ENCODE results near the gene AKAP11. TPM values are rescaled to one million over a fixed set of nuclear protein-coding genes. Genes with fewer than 3 reads are reported as not detected.

Gene AKAP11
- total and polyA plus RNA-seq, 9 of the 15 experiments (the other 6 are each of a cell fraction or from before 2014, with no cell fraction given) = 2.2 to 31.3 (median 10.9) TPM

DNA sequence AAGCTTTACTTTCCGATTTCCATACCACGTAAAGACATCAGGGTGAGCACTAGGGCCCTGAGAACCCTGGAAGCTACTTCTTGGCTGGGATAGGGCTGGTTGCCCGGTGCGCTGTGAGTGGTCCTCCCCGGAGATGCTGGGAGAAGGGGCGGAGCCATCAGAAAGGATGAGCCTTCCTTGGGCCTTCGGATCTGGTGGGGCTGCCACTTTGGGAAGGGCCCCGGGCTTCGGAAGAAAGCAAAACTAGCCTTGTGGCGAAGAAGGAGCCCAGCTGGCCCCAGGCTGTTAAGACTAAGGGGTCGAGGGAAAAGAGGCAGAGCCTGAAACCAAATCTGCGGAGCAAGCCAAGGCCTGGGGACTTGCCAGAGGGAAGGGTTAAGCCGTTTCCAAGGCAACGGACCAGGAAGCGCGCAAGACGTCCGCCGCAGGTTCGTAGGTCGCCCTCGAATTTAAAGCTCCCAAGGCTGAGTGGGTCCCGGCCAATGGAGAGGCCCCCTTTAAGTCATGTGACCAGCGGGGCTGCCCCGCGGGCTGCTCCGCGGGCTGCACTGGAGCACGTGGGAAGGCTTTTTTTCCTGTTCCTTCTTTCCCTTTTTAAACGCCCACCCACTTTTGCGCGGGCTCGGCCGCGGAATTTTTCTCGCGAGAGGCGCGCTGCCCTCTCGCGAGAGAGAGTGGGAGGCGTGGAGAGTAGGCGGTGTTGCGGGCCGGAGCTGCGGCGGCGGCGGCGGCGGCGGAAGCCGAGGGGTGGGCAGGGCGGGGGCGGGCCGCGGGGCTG lies 426 bp upstream of the AKAP11 start (continued):
- TF ChIP-seq, protein P1, sequence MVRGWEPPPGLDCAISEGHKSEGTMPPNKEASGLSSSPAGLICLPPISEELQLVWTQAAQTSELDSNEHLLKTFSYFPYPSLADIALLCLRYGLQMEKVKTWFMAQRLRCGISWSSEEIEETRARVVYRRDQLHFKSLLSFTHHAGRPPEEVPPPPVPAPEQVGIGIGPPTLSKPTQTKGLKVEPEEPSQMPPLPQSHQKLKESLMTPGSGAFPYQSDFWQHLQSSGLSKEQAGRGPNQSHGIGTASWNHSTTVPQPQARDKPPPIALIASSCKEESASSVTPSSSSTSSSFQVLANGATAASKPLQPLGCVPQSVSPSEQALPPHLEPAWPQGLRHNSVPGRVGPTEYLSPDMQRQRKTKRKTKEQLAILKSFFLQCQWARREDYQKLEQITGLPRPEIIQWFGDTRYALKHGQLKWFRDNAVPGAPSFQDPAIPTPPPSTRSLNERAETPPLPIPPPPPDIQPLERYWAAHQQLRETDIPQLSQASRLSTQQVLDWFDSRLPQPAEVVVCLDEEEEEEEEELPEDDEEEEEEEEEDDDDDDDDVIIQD (CRISPR knock-in tag; IDR thresholded peaks at IDR 0.05) = no peak
- TF ChIP-seq NR1H2 (CRISPR knock-in tag; IDR thresholded peaks at IDR 0.05) (no peak), GATAD2A (IDR thresholded peaks at IDR 0.05) (no peak), ZNF232 (CRISPR knock-in tag; IDR thresholded peaks at IDR 0.05) (no peak), GABPB1 (CRISPR knock-in tag; IDR thresholded peaks at IDR 0.05) (no peak), MBD2 (IDR thresholded peaks at IDR 0.05; ENCODE audit: borderline replicate concordance, low read depth) (0 out of 2 replicates have a peak, but pooled peaks have one; percentile 15), TGIF2 (CRISPR knock-in tag; IDR thresholded peaks at IDR 0.05) (no peak), RFX1 (IDR thresholded peaks at IDR 0.05) (peak; percentile 92), HIVEP1 (CRISPR knock-in tag; IDR thresholded peaks at IDR 0.05) (no peak), ZNF384 (IDR thresholded peaks at IDR 0.05; ENCODE audit: low read depth, low read length) (peak; percentile 78), CTBP1 (IDR thresholded peaks at IDR 0.05; ENCODE audit: borderline replicate concordance) (no peak), SIN3B (IDR thresholded peaks at IDR 0.05; ENCODE audit: low read depth) (no peak), ZNF778 (CRISPR knock-in tag; IDR thresholded peaks at IDR 0.05) (no peak), ZNF282 (CRISPR knock-in tag; IDR thresholded peaks at IDR 0.05) (no peak), NR2C1 (IDR thresholded peaks at IDR 0.05) (peak; percentile 64), NR2C1 (tag; IDR thresholded peaks at IDR 0.05) (peak; percentile 71), RBM25 (IDR thresholded peaks at IDR 0.05; ENCODE audit: low read depth, low read length, severe bottlenecking) (peak; percentile 94)
- TF ChIP-seq, protein P2, sequence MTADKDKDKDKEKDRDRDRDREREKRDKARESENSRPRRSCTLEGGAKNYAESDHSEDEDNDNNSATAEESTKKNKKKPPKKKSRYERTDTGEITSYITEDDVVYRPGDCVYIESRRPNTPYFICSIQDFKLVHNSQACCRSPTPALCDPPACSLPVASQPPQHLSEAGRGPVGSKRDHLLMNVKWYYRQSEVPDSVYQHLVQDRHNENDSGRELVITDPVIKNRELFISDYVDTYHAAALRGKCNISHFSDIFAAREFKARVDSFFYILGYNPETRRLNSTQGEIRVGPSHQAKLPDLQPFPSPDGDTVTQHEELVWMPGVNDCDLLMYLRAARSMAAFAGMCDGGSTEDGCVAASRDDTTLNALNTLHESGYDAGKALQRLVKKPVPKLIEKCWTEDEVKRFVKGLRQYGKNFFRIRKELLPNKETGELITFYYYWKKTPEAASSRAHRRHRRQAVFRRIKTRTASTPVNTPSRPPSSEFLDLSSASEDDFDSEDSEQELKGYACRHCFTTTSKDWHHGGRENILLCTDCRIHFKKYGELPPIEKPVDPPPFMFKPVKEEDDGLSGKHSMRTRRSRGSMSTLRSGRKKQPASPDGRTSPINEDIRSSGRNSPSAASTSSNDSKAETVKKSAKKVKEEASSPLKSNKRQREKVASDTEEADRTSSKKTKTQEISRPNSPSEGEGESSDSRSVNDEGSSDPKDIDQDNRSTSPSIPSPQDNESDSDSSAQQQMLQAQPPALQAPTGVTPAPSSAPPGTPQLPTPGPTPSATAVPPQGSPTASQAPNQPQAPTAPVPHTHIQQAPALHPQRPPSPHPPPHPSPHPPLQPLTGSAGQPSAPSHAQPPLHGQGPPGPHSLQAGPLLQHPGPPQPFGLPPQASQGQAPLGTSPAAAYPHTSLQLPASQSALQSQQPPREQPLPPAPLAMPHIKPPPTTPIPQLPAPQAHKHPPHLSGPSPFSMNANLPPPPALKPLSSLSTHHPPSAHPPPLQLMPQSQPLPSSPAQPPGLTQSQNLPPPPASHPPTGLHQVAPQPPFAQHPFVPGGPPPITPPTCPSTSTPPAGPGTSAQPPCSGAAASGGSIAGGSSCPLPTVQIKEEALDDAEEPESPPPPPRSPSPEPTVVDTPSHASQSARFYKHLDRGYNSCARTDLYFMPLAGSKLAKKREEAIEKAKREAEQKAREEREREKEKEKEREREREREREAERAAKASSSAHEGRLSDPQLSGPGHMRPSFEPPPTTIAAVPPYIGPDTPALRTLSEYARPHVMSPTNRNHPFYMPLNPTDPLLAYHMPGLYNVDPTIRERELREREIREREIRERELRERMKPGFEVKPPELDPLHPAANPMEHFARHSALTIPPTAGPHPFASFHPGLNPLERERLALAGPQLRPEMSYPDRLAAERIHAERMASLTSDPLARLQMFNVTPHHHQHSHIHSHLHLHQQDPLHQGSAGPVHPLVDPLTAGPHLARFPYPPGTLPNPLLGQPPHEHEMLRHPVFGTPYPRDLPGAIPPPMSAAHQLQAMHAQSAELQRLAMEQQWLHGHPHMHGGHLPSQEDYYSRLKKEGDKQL (CRISPR knock-in tag; IDR thresholded peaks at IDR 0.05; ENCODE audit: borderline replicate concordance) = no peak
- TF ChIP-seq, protein P3, sequence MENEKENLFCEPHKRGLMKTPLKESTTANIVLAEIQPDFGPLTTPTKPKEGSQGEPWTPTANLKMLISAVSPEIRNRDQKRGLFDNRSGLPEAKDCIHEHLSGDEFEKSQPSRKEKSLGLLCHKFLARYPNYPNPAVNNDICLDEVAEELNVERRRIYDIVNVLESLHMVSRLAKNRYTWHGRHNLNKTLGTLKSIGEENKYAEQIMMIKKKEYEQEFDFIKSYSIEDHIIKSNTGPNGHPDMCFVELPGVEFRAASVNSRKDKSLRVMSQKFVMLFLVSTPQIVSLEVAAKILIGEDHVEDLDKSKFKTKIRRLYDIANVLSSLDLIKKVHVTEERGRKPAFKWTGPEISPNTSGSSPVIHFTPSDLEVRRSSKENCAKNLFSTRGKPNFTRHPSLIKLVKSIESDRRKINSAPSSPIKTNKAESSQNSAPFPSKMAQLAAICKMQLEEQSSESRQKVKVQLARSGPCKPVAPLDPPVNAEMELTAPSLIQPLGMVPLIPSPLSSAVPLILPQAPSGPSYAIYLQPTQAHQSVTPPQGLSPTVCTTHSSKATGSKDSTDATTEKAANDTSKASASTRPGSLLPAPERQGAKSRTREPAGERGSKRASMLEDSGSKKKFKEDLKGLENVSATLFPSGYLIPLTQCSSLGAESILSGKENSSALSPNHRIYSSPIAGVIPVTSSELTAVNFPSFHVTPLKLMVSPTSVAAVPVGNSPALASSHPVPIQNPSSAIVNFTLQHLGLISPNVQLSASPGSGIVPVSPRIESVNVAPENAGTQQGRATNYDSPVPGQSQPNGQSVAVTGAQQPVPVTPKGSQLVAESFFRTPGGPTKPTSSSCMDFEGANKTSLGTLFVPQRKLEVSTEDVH (IDR thresholded peaks at IDR 0.05; ENCODE audit: low read depth, partially characterized antibody) = peak; percentile 67

Data from K562 (cell line).